A549 (cell line): Measurements from ENCODE around the gene COL24A1. TPM values are rescaled to one million over a fixed set of nuclear protein-coding genes. Genes with fewer than 3 reads are reported as not detected.
"Not testable (repeated sequence)": the region's sequence is repeated elsewhere in the genome, so short reads cannot be mapped to it uniquely, and the experiment has no call there.

Experiments used
- ATAC-seq, 2 experiments: fragments of 200-7000 bp in 1 of 2; fragments of >200 bp in 1 of 2; cut with Nextera tagmentation in 1 of 2; cut with Tn5 transposase in 1 of 2; 3 replicates each; pipeline versions ENCODE4 v1.8.0 to v1.9.1; 2018 to 2020; ENCODE audit warnings: mild to moderate bottlenecking in 1 of 2, moderate library complexity in 1 of 2
- CTCF ChIA-PET: fragments of 300-600 bp; sonication (Branson Sonifier 250); formaldehyde crosslinking; extraction: SDS; loops from one replicate; lab custom pipeline; 2021; ENCODE audit warnings: antibody characterized with exemption, inconsistent platforms; lab: Yijun Ruan, JAX
- POLR2A ChIA-PET: fragments of 350-600 bp; formaldehyde crosslinking; extraction: SDS; loops from one replicate; lab custom pipeline; 2021; ENCODE audit warnings: antibody characterized with exemption, inconsistent platforms; lab: Yijun Ruan, JAX
- DNase-seq, 2 experiments: peaks; one replicate each; pipeline versions ENCODE4 v3.0.0 to v3.0.0-alpha.2; 2011 to 2016; ENCODE audit warnings: low read depth in 1 of 2, low spot score in 1 of 2
- FAIRE-seq: peaks from 2 replicates; lab custom pipeline; 2011; peaks lifted over from hg19 to GRCh38; lab: Jason Lieb, UNC
- H3K27ac ChIP-seq, 2 experiments: fragments of >200 bp; sonication (Bioruptor Twin); formaldehyde crosslinking; 3 replicates each; pipeline ENCODE4 v1.5.1; 2016 to 2017
- H3K4me1 ChIP-seq: fragments of >200 bp; sonication (Bioruptor Twin); formaldehyde crosslinking; 3 replicates; pipeline ENCODE4 v1.6.1; 2016
- H3K4me2 ChIP-seq: fragments of >200 bp; sonication (Bioruptor Twin); formaldehyde crosslinking; 3 replicates; pipeline ENCODE4 v1.6.1; 2016
- H3K4me3 ChIP-seq: fragments of >200 bp; sonication (Bioruptor Twin); formaldehyde crosslinking; 3 replicates; pipeline ENCODE4 v1.5.1; 2016
- H3K9me3 ChIP-seq: fragments of >200 bp; sonication (Bioruptor Twin); formaldehyde crosslinking; 3 replicates; pipeline ENCODE4 v1.6.1; 2016
- ATOH8 ChIP-seq: fragments of 250-450 bp; sonication (Bioruptor Pico); IDR thresholded peaks from 2 replicates; pipeline ENCODE4 v1.5.0; 2020; ENCODE audit warnings: low read depth, mild to moderate bottlenecking, moderate library complexity
- BHLHE40 ChIP-seq: IDR thresholded peaks from 2 replicates; pipeline ENCODE4 v1.6.1; 2012; ENCODE audit warnings: low read depth, low read length, inconsistent platforms
- CBX8 ChIP-seq: fragments of 200-600 bp; sonication (generic); IDR thresholded peaks from 2 replicates; pipeline ENCODE4 v1.6.1; 2016
- EHMT2 ChIP-seq: fragments of 200-600 bp; sonication (generic); IDR thresholded peaks from 2 replicates; pipeline ENCODE4 v1.6.1; 2016; ENCODE audit warnings: antibody characterized with exemption, low read depth, mild to moderate bottlenecking, moderate library complexity
- ESRRA ChIP-seq: fragments of 150-350 bp; IDR thresholded peaks from 2 replicates; pipeline ENCODE4 v1.6.1; 2014; ENCODE audit warnings: mild to moderate bottlenecking, low read length, borderline replicate concordance
- FOSB ChIP-seq: fragments of 250-450 bp; sonication (Bioruptor Pico); IDR thresholded peaks from 2 replicates; pipeline ENCODE4 v1.5.0; 2020; ENCODE audit warnings: mild to moderate bottlenecking, moderate library complexity
- FOSL2 ChIP-seq, 2 experiments: fragments of 450-650 bp in 1 of 2; fragments of >200 bp in 1 of 2; sonication (Bioruptor Twin) in 1 of 2; formaldehyde crosslinking; IDR thresholded peaks; 2 replicates each; pipeline versions ENCODE4 v1.5.0 to v1.6.1; 2016 to 2020; ENCODE audit warnings: mild to moderate bottlenecking in 1 of 2, moderate library complexity in 1 of 2
- FOXS1 ChIP-seq: fragments of 250-450 bp; sonication (Bioruptor Pico); IDR thresholded peaks from 2 replicates; pipeline ENCODE4 v1.5.0; 2020; ENCODE audit warnings: mild to moderate bottlenecking, moderate library complexity
- GATA3 ChIP-seq: IDR thresholded peaks from 2 replicates; pipeline ENCODE4 v1.6.1; 2012; ENCODE audit warnings: borderline replicate concordance
- HES2 ChIP-seq: fragments of >200 bp; sonication (Bioruptor Twin); formaldehyde crosslinking; IDR thresholded peaks from 2 replicates; pipeline ENCODE4 v1.6.1; 2016
- HMGXB4 ChIP-seq: fragments of 250-450 bp; sonication (Bioruptor Pico); IDR thresholded peaks from 2 replicates; pipeline ENCODE4 v1.5.0; 2021; ENCODE audit warnings: mild to moderate bottlenecking, moderate library complexity, borderline replicate concordance
- HOXA7 ChIP-seq: fragments of 250-450 bp; sonication (Bioruptor Pico); IDR thresholded peaks from 2 replicates; pipeline ENCODE4 v1.5.0; 2020; ENCODE audit warnings: mild to moderate bottlenecking, moderate library complexity
- JUN ChIP-seq, 2 experiments: fragments of >200 bp; sonication (Bioruptor Twin); formaldehyde crosslinking; IDR thresholded peaks; 2 replicates in 1 of 2; 3 replicates in 1 of 2; pipeline ENCODE4 v1.6.1; 2016 to 2017
- JUNB ChIP-seq: fragments of >200 bp; sonication (Bioruptor Twin); formaldehyde crosslinking; IDR thresholded peaks from 2 replicates; pipeline ENCODE4 v1.6.1; 2016
- KDM1A ChIP-seq: fragments of 200-600 bp; sonication (generic); IDR thresholded peaks from 2 replicates; pipeline ENCODE4 v1.6.1; 2016; ENCODE audit warnings: low read depth, mild to moderate bottlenecking
- MAFK ChIP-seq: fragments of 450-650 bp; IDR thresholded peaks from 2 replicates; pipeline ENCODE4 v1.6.1; 2014; ENCODE audit not compliant: partially characterized antibody
- MAZ ChIP-seq: fragments of 150-350 bp; IDR thresholded peaks from 2 replicates; pipeline ENCODE4 v1.6.1; 2014; ENCODE audit warnings: antibody characterized with exemption, low read depth, low read length, borderline replicate concordance
- PHF8 ChIP-seq: fragments of 200-600 bp; sonication (generic); IDR thresholded peaks from 2 replicates; pipeline ENCODE4 v1.6.1; 2016; ENCODE audit warnings: low read depth, mild to moderate bottlenecking, antibody characterized with exemption, moderate library complexity, borderline replicate concordance
- SREBF2 ChIP-seq: fragments of 450-650 bp; IDR thresholded peaks from 2 replicates; pipeline ENCODE4 v1.6.1; 2014; ENCODE audit warnings: mild to moderate bottlenecking, moderate library complexity
- WGBS: methylation state at CpG from one replicate; pipeline ENCODE4 v1.1.6; 2017; ENCODE audit errors: missing lambda C conversion rate; 5-methylcytosine and 5-hydroxymethylcytosine counted together
- polyA plus RNA-seq, 4 experiments: library from polyadenylated mRNA; depleted of rRNA in 3 of 4; stranded (reverse); fragments of >200 nt; fragmentation: RNase III in 1 of 4; extraction: RNeasy Plus Mini Kit Qiagen cat#74134 plus additional on column Dnase treatment in 1 of 4; gene quantifications; 2 replicates in 3 of 4; 3 replicates in 1 of 4; pipeline ENCODE4 v1.2.3, GENCODE V29; 2011 to 2017

The COL24A1 gene
- polyA plus RNA-seq, 2 of the 4 experiments (the other 2 are of a cell fraction): 0.03 to 0.13 TPM

- DNase-seq: no peak
- WGBS: 45% methylated on average over 3 of the region's 3 CpGs
- POLR2A ChIA-PET: no interaction called here
- FAIRE-seq: no peak
- ATAC-seq: no peak
- no peak overlapping the region for H3K4me3 ChIP-seq
- TF ChIP-seq JUNB (no peak), EHMT2 (no peak)
- TF ChIP-seq, all 56 proteins: peak for 0
- CTCF ChIA-PET: no interaction called here
- Histone ChIP-seq H3K9me3 (no peaks in the 10 kb centered on the region), H3K4me1 (no peaks in the 10 kb centered on the region), H3K4me2 (no peak overlapping the region), H3K27ac (no peak overlapping the region)
Measured at GRCh38 chr1:86119214-86119764, 37.3 kb downstream of the COL24A1 start.

GRCh38 chr1:86114816-86115400 lies 41.7 kb downstream of the COL24A1 start:
- CTCF ChIA-PET: interaction anchor here (1.1 kb wide), 1 partner anchor 12 kb away, joined by 3 read pairs; no protein-coding TSS in a partner anchor
- POLR2A ChIA-PET: no interaction called here
- WGBS: 33% methylated on average over 4 of the region's 4 CpGs

GRCh38 chr1:86114236-86114635 lies 42.3 kb downstream of the COL24A1 start:
- ChIA-PET CTCF (interaction anchor here (0.6 to 1.1 kb wide), 2 partner anchors 11 to 387 kb away, joined by 3 read pairs; no protein-coding TSS in a partner anchor), POLR2A (no interaction called here)
- 63% methylated on average over 2 of the region's 2 CpGs for WGBS
- H3K4me1 ChIP-seq: no peaks in the 10 kb centered on the region
- no peak overlapping the region for H3K4me3 ChIP-seq
- H3K27ac ChIP-seq: no peak overlapping the region
- H3K4me2 ChIP-seq: no peak overlapping the region
- ATAC-seq (no peak), FAIRE-seq (no peak), DNase-seq (no peak)
- no peaks in the 10 kb centered on the region for H3K9me3 ChIP-seq
- no peak for TF ChIP-seq HMGXB4 (CRISPR knock-in tag)
- TF ChIP-seq BHLHE40: no peak
- no peak for TF ChIP-seq CBX8

More at GRCh38 chr1:86114816-86115400, 41.7 kb downstream of the COL24A1 start:
- H3K4me3 ChIP-seq: no peak overlapping the region
- no peaks in the 10 kb centered on the region for H3K9me3 ChIP-seq
- H3K4me1 ChIP-seq: no peaks in the 10 kb centered on the region
- H3K4me2 ChIP-seq: no peak overlapping the region
- no peak for FAIRE-seq
- no peak for ATAC-seq
- TF ChIP-seq FOXS1 (CRISPR knock-in tag): no peak
- no peak for TF ChIP-seq MAFK
- no peak for TF ChIP-seq MAZ
- no peak for TF ChIP-seq SREBF2
- TF ChIP-seq JUNB: no peak
- no peak for TF ChIP-seq FOSB (CRISPR knock-in tag)
- TF ChIP-seq GATA3: no peak
- TF ChIP-seq, all 56 proteins: peak for 0
- DNase-seq: no peak
- H3K27ac ChIP-seq: no peak overlapping the region

- H3K4me2 ChIP-seq, DNase-seq, H3K4me1 ChIP-seq, POLR2A ChIA-PET, CTCF ChIA-PET, FAIRE-seq, H3K27ac ChIP-seq, H3K9me3 ChIP-seq, ATAC-seq, H3K4me3 ChIP-seq: not testable (repeated sequence)
- WGBS: 69% methylated on average over 9 of the region's 12 CpGs
Measured at GRCh38 chr1:86111590-86111989, 45.0 kb downstream of the COL24A1 start.

- H3K27ac ChIP-seq: no peak overlapping the region
- POLR2A ChIA-PET: no interaction called here
- no peak for DNase-seq
Measured at GRCh38 chr1:86110451-86111129, 46.0 kb downstream of the COL24A1 start.

More at GRCh38 chr1:86110451-86111129, 46.0 kb downstream of the COL24A1 start:
- CTCF ChIA-PET: no interaction called here
- no peak for TF ChIP-seq ATOH8
- TF ChIP-seq PHF8: no peak
- TF ChIP-seq FOSL2 (IDR thresholded peaks at IDR 0.05): no peak
- no peak for TF ChIP-seq FOSL2 (CRISPR knock-in tag; IDR thresholded peaks at IDR 0.05)
- no peak for TF ChIP-seq JUN (IDR thresholded peaks at IDR 0.05)
- no peak for TF ChIP-seq ESRRA
- TF ChIP-seq BHLHE40: no peak
- TF ChIP-seq HOXA7 (CRISPR knock-in tag): no peak
- no peak for TF ChIP-seq KDM1A
- no peak for TF ChIP-seq MAFK
- no peak for TF ChIP-seq HES2
- TF ChIP-seq, all 56 proteins: peak for 0
- no peak for FAIRE-seq
- no peak overlapping the region for H3K4me3 ChIP-seq
- no peaks in the 10 kb centered on the region for H3K9me3 ChIP-seq
- ATAC-seq: no peak
- no peaks in the 10 kb centered on the region for H3K4me1 ChIP-seq
- WGBS: 87% methylated on average over 17 of the region's 41 CpGs
- no peak overlapping the region for H3K4me2 ChIP-seq
